GM12865 (cell line): ENCODE measurements around the gene BCAP31.

Source experiments
- DNase-seq: peaks from one replicate; pipeline ENCODE4 v3.0.0; 2010; ENCODE audit warnings: low read depth
- H3K4me3 ChIP-seq: 2 replicates; pipeline ENCODE4 v1.5.1; 2011; ENCODE audit warnings: mild to moderate bottlenecking, low read depth, low read length, control low read depth
- TF ChIP-seq, protein P1 (sequence below): IDR thresholded peaks from 2 replicates; pipeline ENCODE4 v1.5.1; 2011; ENCODE audit warnings: low read length, control low read depth, low read depth, inconsistent platforms; ENCODE audit not compliant: insufficient read depth; ENCODE audit errors: missing control alignments

BCAP31 gene

DNA sequence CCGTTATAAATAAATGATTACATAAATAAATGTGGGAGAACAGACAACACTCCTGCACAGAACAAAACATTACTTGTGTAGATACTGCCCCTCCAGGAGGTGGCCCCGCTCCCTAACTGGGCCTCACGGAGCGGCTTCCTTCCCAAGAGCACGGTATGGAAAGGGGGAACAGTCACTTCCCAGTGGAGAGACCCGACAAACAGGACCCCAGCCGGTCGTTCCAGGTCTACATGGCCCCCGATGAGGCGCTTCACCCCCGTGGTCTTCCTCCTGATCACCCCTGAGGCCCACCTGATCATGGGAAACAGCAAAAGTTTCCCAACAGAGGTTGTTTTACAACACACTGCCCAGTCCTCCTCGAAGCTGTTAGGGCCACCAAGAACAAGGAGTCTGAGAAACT is 43.0 kb downstream of the BCAP31 start:
- no peak for DNase-seq
- no peak overlapping the region for H3K4me3 ChIP-seq
- TF ChIP-seq, protein P1, sequence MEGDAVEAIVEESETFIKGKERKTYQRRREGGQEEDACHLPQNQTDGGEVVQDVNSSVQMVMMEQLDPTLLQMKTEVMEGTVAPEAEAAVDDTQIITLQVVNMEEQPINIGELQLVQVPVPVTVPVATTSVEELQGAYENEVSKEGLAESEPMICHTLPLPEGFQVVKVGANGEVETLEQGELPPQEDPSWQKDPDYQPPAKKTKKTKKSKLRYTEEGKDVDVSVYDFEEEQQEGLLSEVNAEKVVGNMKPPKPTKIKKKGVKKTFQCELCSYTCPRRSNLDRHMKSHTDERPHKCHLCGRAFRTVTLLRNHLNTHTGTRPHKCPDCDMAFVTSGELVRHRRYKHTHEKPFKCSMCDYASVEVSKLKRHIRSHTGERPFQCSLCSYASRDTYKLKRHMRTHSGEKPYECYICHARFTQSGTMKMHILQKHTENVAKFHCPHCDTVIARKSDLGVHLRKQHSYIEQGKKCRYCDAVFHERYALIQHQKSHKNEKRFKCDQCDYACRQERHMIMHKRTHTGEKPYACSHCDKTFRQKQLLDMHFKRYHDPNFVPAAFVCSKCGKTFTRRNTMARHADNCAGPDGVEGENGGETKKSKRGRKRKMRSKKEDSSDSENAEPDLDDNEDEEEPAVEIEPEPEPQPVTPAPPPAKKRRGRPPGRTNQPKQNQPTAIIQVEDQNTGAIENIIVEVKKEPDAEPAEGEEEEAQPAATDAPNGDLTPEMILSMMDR, result no peak

DNA sequence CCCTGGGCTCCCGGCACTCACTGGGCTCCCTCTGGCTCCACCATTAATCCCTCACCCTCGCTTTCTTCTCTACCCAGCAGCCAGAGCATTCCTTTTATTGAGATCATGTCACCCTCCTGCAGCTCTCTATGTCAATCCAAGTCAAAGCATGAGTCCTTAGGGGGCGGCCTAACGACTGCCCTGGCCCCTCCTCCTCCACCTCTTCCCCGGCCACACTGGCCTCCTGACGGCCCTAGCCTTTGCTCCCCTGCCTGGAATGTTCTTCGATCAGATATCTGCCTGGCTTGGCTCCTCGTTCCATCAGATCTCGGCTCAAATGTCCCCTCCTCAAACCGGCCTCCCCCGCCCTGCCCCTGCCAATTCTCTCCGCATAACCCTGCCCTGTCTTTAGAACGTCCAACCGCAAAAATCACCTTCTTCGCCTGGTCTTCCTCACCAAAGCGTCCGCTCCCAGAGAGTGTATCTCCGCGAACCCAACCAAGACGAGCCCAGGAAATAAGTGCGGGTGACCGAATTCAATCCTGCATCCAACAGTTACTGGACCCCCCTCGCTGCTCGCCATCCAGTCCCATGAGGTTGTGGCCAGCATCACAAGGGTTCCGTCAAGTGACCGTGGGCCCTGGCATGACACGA is 49.9 kb downstream of the BCAP31 start:
- TF ChIP-seq, protein P1, result no peak
- DNase-seq, result no peak
- no peak overlapping the region for H3K4me3 ChIP-seq

DNA sequence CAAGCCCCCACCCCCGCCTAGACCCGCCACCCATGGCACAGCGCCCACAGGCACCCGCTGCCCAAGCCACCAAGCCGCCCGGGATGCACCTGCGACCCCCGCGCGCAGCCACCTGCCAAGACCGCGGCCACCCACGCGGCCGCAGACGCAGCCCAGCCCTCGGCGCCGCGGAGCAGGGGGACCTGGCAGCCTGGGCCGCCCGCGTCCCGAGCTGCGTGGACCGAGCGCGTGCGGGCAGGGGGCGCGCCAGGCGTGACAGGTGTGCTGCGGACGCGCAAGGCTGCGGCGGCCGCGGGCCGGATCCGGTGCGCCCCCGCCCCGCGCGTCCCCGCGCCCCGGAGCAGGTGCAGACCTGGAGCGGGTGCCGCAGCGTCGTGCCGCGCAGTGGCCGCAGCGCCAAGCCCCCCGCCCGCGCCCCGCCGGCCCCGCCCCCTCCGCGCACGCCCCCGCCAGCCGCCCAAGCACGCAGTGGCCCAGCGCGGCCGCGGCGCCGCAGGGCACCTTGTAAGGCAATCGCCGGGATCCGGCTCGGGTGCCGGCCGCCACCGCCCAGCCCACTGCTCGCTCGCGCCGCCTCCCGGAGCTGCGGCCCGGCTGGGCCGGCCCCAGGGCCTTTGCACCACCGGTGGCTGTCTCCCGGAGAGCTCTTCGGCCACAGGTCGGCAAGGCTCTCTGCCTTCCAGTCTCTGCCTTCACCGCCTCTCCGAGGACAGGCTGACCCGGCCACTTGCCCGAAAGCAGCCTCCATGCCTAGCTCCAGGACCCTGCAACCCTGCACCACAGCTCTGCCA is 50.6 kb downstream of the BCAP31 start, which contains the start of gene PNCK:
PNCK (minus strand) TSS at position 386 of the 791 bp plus-strand sequence. CDS start 737 bp downstream, outside the sequence.
- H3K4me3 ChIP-seq, result no peak within 1 kb of the TSS
- no peak for DNase-seq
- TF ChIP-seq, protein P1, result no peak

DNA sequence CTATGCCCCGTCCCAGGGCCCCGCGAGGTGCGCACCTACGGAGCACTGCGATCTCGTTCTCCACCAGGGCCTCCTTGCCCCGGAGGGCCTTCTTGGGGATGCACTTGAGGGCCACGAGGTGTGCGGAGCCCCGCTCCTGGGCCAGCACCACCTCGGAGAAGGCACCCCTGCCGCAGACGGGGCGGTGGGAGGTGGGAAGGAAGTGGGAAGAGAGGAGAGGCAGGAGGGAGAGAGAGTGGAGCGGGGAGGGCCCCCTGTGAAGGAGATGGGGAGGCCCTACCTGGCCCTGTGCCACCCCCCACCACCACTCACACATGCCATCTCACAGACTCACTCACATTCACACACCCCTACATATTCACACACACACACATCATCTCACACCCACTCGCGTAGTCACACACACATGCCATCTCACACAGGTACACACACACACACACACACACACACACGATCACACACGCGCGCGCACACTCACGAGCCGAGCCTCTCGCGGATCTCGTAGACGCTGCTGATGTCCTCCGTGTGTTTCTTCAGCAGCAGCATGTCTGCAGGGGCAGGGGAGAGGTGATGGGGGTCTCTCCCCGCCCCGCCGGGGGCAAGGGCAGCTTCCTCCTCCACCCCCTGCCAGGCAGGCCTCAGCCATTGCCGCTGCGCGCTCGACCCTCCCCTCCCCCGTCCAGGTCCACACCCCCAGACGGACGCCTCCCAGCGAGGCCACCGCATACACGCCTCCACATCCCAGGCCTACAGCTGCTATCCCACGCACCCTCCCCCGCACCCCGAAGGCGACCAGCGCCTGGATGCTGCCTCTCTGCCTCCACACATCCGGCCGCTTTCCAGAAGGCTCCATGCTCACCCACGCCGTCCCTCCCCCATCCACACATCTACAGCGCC is 51.4 kb downstream of the BCAP31 start:
- DNase-seq, result no peak
- TF ChIP-seq, protein P1, result no peak
- no peak overlapping the region for H3K4me3 ChIP-seq

DNA sequence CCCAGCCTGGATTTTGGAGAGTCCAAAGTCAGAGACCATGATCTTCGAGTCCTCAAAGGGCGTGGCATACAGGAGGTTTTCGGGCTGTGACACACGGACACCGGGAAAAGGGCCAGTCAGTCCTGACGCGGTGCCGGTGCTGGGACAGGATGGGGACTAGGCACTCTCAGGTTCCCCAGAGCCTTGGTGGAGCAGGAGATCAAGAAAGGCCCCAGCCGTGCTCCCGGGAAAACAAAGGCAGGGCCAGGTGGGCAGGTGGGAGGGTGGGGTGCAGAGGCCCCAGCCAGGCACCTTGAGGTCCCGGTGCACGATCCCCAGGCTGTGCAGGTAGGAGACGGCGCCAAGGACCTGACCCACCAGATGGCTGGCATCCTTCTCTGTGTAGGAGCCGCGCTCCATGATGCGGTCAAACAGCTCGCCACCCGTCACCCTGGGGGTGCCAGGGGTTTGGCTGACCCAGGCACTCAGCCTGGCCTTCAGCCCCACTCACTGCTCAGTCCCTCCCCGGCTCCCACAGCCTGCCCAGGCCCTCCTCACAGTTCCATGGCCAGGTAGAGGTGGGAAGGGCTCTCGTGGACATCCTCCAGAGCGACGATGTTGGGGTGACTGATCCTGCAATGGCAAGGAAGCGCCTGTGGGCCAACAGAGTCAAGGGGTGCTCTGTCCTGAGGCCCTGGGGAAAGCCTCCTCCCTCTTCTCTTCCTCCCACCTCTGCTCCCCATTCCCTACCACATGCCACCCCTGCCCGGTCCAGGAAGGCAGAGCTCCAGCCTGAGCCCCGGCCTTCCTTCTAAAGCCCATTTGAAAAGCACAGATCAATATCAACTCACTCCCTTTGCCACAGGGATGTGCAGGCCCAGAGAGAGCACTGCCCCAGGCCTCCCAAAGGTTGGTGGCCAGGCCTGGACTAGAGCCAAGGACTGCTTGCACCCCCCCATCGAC is 52.3 kb downstream of the BCAP31 start:
- TF ChIP-seq, protein P1, result no peak
- no peak for DNase-seq
- no peak overlapping the region for H3K4me3 ChIP-seq
